ENCODE measurements around the gene IL23R. TPM values are rescaled to one million over a fixed set of nuclear protein-coding genes. Genes with fewer than 3 reads are reported as not detected.

IL23R gene
- total and polyA plus RNA-seq, 2 of the 13 experiments (the other 11 are each of a cell fraction or from before 2014, with no cell fraction given) = not detected

DNA sequence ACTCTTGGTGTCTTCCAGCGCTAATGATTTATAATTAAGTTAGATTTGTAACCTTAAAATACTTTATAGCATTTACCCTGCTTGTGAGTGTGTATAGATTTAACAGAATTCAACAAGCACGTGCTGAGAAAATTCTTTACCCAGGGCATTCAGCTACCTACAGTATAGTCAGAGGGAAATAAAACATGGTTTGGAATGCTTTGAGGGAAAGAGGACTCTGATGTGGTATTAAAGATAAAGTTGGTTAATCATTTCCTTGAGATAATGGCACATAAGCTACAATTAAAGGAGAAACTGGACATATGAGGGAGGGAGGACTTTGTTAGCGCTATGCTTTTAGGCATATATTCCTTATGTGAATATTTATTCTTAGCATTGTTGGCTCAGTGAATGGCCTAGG is 115.0 kb downstream of the IL23R start (continued):
- TF ChIP-seq KIAA2018 (CRISPR knock-in tag; IDR thresholded peaks at IDR 0.05; ENCODE audit: borderline replicate concordance) (no peak), RFX3 (CRISPR knock-in tag; IDR thresholded peaks at IDR 0.05) (no peak), HDAC1 (CRISPR knock-in tag; IDR thresholded peaks at IDR 0.05) (no peak), ZSCAN21 (CRISPR knock-in tag; IDR thresholded peaks at IDR 0.05; ENCODE audit: borderline replicate concordance) (no peak), ZMYM2 (CRISPR knock-in tag; IDR thresholded peaks at IDR 0.05) (no peak), PRDM4 (CRISPR knock-in tag; IDR thresholded peaks at IDR 0.05; ENCODE audit: borderline replicate concordance) (no peak), PCBP1 (IDR thresholded peaks at IDR 0.05; ENCODE audit: borderline replicate concordance, low read depth, low read length) (no peak), ZNF773 (CRISPR knock-in tag; IDR thresholded peaks at IDR 0.05; ENCODE audit: borderline replicate concordance) (no peak), MTERF4 (CRISPR knock-in tag; IDR thresholded peaks at IDR 0.05) (no peak), U2AF2 (IDR thresholded peaks at IDR 0.05; ENCODE audit: low read depth, low read length) (no peak), MTF1 (CRISPR knock-in tag; IDR thresholded peaks at IDR 0.05) (no peak), ZNF570 (CRISPR knock-in tag; IDR thresholded peaks at IDR 0.05; ENCODE audit: borderline replicate concordance) (no peak)
